GM12801 (cell line): ENCODE measurements around the gene CCL22.

Source experiments
- TF ChIP-seq, protein P1 (sequence below): IDR thresholded peaks from one replicate; pipeline ENCODE4 v1.5.1; 2011; ENCODE audit warnings: control low read depth; ENCODE audit not compliant: insufficient read length; ENCODE audit errors: extremely low read depth

The CCL22 gene

DNA sequence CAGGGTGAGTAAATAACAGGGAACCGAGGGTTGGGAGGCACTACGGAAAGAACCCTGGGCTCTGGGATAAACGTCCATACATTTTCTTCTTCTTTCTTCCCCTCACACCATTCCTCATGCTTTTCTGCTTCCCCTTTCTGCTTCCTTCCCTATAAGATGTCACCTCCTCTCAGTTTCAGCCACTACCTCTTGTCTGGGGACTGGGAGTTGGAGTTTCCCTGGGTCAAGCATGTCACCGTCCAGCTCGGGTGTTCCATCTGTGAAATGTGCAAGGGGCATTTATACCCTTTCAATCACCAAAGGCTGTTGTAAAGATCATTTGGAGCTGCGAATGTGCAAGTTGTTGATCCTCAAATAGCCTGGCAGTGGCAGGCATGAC lies 17.5 kb upstream of the CCL22 start:
- TF ChIP-seq, protein P1, sequence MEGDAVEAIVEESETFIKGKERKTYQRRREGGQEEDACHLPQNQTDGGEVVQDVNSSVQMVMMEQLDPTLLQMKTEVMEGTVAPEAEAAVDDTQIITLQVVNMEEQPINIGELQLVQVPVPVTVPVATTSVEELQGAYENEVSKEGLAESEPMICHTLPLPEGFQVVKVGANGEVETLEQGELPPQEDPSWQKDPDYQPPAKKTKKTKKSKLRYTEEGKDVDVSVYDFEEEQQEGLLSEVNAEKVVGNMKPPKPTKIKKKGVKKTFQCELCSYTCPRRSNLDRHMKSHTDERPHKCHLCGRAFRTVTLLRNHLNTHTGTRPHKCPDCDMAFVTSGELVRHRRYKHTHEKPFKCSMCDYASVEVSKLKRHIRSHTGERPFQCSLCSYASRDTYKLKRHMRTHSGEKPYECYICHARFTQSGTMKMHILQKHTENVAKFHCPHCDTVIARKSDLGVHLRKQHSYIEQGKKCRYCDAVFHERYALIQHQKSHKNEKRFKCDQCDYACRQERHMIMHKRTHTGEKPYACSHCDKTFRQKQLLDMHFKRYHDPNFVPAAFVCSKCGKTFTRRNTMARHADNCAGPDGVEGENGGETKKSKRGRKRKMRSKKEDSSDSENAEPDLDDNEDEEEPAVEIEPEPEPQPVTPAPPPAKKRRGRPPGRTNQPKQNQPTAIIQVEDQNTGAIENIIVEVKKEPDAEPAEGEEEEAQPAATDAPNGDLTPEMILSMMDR = no peak

DNA sequence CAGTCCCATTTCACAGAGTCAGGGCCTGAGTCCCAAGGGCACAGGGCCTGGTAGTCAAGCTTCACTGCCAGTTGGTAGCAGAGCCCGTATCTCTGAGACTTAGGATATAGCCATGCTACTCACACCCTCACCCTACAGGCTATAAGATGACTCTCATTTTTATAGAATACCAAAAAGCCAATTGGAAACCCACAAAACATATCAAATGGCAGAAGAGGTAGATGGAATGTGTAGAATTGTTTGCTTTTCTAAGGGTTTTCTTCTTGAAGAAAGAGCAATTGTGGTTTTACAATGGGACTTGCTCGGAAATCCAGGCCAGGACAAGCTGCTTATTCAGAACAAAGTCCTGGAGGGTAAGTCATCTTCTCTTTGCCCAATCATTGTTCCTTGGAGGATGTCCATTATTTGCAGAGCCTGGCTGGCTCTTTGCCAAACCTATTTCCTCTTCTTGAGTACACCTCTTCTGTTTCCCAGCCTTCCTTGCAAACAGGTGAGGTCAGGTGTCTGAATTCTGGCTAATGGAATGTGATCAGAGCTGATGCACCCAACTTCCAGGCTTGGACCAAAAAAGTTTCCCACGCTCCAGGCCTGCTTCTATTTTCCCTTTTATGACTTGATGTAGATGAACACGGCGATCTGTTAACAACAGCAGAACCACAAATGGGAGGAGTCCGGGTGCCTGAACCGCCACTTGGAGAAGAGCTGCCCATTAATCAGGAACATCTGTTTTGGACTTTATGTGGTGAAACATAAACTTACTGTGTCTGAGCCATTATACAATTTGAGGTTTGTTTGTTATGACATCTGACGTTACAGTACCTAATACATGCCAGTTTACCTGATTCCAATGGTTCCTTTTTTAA lies 16.9 kb upstream of the CCL22 start:
- TF ChIP-seq, protein P1 = no peak

DNA sequence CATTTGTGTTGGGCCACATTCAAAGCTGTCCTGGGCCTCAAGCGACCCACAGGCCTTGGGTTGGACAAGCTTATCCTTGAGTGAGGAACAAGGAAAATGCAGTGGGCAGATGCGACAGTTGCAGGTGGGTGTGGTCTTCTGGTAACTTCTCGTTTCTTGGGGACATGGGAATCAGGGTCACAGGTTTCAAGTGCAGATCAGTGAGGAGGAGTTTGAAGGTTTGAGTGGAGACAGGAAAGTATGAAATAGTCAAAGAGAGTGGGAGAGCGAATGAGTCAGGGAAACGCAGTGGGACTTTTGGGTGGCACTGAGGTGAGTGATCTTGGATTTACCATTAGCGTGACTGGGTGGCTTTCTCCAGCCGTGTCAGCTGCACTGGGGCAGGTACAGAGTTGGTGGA lies 15.4 kb upstream of the CCL22 start:
- TF ChIP-seq, protein P1 = no peak

DNA sequence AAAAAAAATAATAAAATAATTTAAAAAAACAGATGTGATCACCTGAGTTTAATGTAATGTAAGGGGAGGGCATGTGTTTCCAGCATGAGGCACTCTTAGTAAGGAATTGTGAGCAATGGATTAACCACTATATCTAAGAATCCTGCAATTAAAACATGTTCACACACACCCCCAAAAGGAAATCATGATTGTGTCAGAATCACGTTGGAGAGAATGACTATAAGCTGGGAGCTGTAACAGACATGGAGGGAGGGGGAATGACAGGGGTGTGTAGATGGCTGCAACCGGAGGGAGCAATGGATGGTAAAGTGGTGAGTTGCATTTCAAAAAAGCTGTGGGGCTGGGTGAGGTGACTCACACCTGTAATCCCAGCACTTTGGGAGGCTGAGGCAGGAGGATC lies 13.6 kb upstream of the CCL22 start:
- TF ChIP-seq, protein P1 = no peak

DNA sequence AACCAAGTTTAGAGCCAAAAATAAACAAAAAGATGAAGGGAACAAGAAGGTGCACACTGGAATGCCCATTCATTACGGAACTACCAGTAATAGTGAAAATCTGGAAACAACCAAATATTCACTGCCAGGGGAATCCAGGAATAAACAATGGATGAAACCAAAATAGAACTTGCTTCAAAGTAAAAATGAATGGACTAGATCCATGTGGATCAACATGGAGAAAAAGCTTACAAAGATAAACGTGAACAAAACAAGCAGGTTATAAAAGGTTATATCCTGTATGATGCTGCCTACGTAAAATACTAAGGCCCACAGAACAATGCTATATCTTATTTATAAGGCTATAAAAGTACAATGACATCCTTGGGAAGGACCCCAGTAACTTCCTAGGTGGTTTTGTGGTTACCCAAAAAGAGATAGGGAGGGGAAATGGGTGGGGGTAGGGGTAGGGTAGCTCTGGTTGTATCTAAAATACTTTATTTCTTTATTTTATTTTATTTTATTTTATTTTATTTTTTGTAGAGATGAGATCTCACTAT lies 12.8 kb upstream of the CCL22 start:
- TF ChIP-seq, protein P1 = no peak

DNA sequence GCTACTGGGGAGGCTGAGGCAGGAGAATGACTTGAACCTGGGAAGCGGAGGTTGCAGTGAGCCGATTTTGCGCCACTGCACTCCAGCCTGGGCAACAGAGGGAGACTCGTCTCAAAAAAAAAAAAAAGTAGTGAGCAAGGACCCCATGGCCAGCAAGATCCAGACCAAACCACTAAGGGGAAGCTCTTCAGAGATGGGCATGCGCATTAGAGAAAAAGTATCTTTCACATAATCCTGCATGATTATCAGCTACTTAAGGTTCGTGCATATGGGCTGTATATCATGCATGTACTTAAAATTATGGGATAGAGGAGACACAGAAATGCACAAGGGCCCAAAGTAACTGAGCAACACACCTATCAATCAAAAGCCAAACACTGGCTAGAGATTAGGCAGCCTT lies 10.7 kb upstream of the CCL22 start:
- TF ChIP-seq, protein P1 = no peak

DNA sequence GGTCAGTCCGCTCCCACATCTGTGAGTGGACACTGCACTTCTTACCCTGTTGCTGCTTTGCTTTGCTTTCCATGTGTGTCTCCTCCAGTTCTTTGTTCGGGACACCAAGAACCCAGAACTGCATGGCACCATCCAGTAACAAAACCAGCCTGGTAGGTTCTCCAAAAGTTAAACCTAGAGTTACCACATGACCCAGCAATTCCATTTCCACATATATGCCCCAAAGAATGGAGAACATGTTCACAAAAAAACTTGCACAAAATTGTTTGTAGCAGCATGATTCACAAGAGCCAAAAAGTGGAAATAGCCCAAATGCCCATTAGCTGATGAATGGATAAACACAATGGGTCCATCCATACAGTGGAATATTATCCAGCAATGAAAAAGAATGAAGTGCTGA lies 10.3 kb upstream of the CCL22 start:
- TF ChIP-seq, protein P1 = no peak
